Measurements from ENCODE around the gene ZNF567.

ZNF567 gene

DNA sequence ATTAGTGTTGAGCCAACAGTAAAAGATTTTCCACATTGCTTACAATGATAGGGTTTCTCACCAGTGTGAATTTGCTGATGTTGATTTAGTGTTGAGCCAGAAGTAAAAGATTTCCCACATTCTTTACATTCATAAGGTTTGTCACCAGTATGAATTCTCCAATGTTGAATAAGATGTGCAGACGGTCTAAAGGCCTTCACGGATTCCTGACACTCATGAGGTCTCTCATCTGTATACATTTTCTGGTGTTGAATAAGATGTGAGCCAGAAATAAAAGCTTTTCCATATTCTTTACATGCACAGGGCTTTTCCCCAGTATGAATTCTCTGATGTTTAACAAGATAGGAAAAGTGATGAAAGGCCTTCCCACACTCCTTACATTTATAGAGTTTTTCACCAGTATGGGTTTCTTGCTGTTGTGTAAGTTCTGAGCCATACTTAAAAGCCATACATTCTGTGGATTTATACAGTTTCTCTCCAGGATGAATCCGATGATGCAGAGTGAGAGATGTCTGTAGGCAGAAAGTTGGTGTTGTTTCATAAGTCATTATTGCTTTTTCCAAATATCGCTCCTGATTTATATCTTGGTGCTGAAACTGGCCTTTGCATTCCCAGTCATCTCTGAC is 62.8 kb downstream of the ZNF567 start:
- DNase-seq (ENCODE audit: low spot score), result no peak
